DOHH2 (cell line): ENCODE measurements around the gene SLC25A22.

Experiments used
- H3F3A ChIP-seq: fragments of 200-600 bp; sonication (generic), shearing (Covaris generic); 2 replicates; pipeline ENCODE4 v1.6.0; 2016; ENCODE audit warnings: antibody characterized with exemption, mild to moderate bottlenecking; ENCODE audit not compliant: control insufficient read depth, insufficient read depth
- H3K27ac ChIP-seq: fragments of 200-600 bp; sonication (generic); 2 replicates; pipeline ENCODE4 v1.5.1; 2014; ENCODE audit warnings: low read depth, mild to moderate bottlenecking, low read length, moderate library complexity
- H3K27me3 ChIP-seq: fragments of 200-600 bp; sonication (generic); 2 replicates; pipeline ENCODE4 v1.6.1; 2014; ENCODE audit warnings: mild to moderate bottlenecking, low read length, mixed read lengths; ENCODE audit not compliant: control insufficient read depth
- H3K36me3 ChIP-seq: fragments of 200-600 bp; sonication (generic); 2 replicates; pipeline ENCODE4 v1.6.1; 2014; ENCODE audit warnings: mild to moderate bottlenecking, low read length, moderate library complexity, mixed read lengths; ENCODE audit not compliant: control insufficient read depth
- H3K4me1 ChIP-seq: fragments of 200-600 bp; sonication (generic); 2 replicates; pipeline ENCODE4 v1.6.1; 2014; ENCODE audit warnings: mild to moderate bottlenecking, low read length, mixed read lengths; ENCODE audit not compliant: control insufficient read depth
- H3K4me2 ChIP-seq: fragments of 200-600 bp; sonication (generic); 2 replicates; pipeline ENCODE4 v1.6.0; 2014; ENCODE audit warnings: mild to moderate bottlenecking, low read length, moderate library complexity
- H3K4me3 ChIP-seq: fragments of 200-600 bp; sonication (generic); 2 replicates; pipeline ENCODE4 v1.5.1; 2014; ENCODE audit warnings: mild to moderate bottlenecking, low read length, mixed read lengths
- H3K79me2 ChIP-seq: fragments of 200-600 bp; sonication (generic); 2 replicates; pipeline ENCODE4 v1.6.1; 2014; ENCODE audit warnings: mild to moderate bottlenecking, low read length, mixed read lengths; ENCODE audit not compliant: control insufficient read depth
- H3K9me2 ChIP-seq: fragments of 200-600 bp; sonication (generic); replicated peaks from 2 replicates; pipeline ENCODE4 v1.6.1; 2014; ENCODE audit warnings: mild to moderate bottlenecking, low read length, mixed read lengths; ENCODE audit not compliant: control insufficient read depth
- H3K9me3 ChIP-seq: fragments of 200-600 bp; sonication (generic); 2 replicates; pipeline ENCODE4 v1.6.1; 2014; ENCODE audit warnings: antibody characterized with exemption, low read length, mixed read lengths; ENCODE audit not compliant: control insufficient read depth, insufficient read depth
- H4K20me1 ChIP-seq: fragments of 200-600 bp; sonication (generic); 2 replicates; pipeline ENCODE4 v1.6.0; 2014; ENCODE audit warnings: low read depth, mild to moderate bottlenecking, antibody characterized with exemption, low read length, moderate library complexity; ENCODE audit not compliant: control insufficient read depth, insufficient read depth
- CTCF ChIP-seq: fragments of 200-600 bp; sonication (generic); IDR thresholded peaks from one replicate; pipeline ENCODE4 v1.5.1; 2014; ENCODE audit warnings: antibody characterized with exemption, mild to moderate bottlenecking, low read depth, low read length; ENCODE audit not compliant: poor library complexity, severe bottlenecking
- EZH2phosphoT487 ChIP-seq: fragments of 200-600 bp; sonication (generic); IDR thresholded peaks from 2 replicates; pipeline ENCODE4 v1.6.1; 2017; ENCODE audit warnings: borderline replicate concordance, mild to moderate bottlenecking, antibody characterized with exemption, low read length, moderate library complexity, mixed read lengths

SLC25A22 gene

GRCh38 chr11:829176-829846 lies 31.2 kb upstream of the SLC25A22 start:
- peak overlapping the region; percentile 62 for H3K4me2 ChIP-seq
- H3F3A ChIP-seq, result no peaks in the 10 kb centered on the region; the same call in 1 of the 2 replicates
- H3K27me3 ChIP-seq, result peaks cover 71% of the 10 kb centered on the region
- H3K4me1 ChIP-seq, result peaks cover 61% of the 10 kb centered on the region
- H3K4me3 ChIP-seq, result peak overlapping the region; percentile 41
- H4K20me1 ChIP-seq, result no peaks in the 10 kb centered on the region; the same call in 1 of the 2 replicates
- peaks cover 8% of the 10 kb centered on the region for H3K36me3 ChIP-seq
- no peaks in the 10 kb centered on the region for H3K79me2 ChIP-seq
- no peaks in the 10 kb centered on the region for H3K9me2 ChIP-seq
- H3K27ac ChIP-seq, result no peak overlapping the region
- no peaks in the 10 kb centered on the region for H3K9me3 ChIP-seq
- TF ChIP-seq CTCF (no peak), EZH2phosphoT487 (no peak)

GRCh38 chr11:828506-829175 lies 30.6 kb upstream of the SLC25A22 start:
- Histone ChIP-seq H3F3A (no peaks in the 10 kb centered on the region; the same call in 1 of the 2 replicates), H3K9me2 (no peaks in the 10 kb centered on the region), H3K4me2 (no peak overlapping the region), H3K9me3 (no peaks in the 10 kb centered on the region), H3K27me3 (peaks cover 64% of the 10 kb centered on the region), H4K20me1 (no peaks in the 10 kb centered on the region; the same call in 1 of the 2 replicates), H3K27ac (no peak overlapping the region), H3K36me3 (peaks cover 10% of the 10 kb centered on the region), H3K4me1 (peaks cover 61% of the 10 kb centered on the region), H3K79me2 (no peaks in the 10 kb centered on the region), H3K4me3 (no peak overlapping the region)
- TF ChIP-seq EZH2phosphoT487 (no peak), CTCF (no peak)

- H4K20me1 ChIP-seq, result no peaks in the 10 kb centered on the region; the same call in 1 of the 2 replicates
- no peaks in the 10 kb centered on the region; the same call in 1 of the 2 replicates for H3F3A ChIP-seq
- no peaks in the 10 kb centered on the region for H3K9me3 ChIP-seq
- TF ChIP-seq EZH2phosphoT487, result no peak
- no peak for TF ChIP-seq CTCF
- peaks cover 58% of the 10 kb centered on the region for H3K27me3 ChIP-seq
- H3K9me2 ChIP-seq, result no peaks in the 10 kb centered on the region
- peak within 1 kb of the TSS; percentile 75 for H3K4me3 ChIP-seq
- no peak within 1 kb of the TSS for H3K27ac ChIP-seq
- no peaks in the 10 kb centered on the region for H3K79me2 ChIP-seq
- peak within 1 kb of the TSS; percentile 90 for H3K4me2 ChIP-seq
- peaks cover 56% of the 10 kb centered on the region for H3K4me1 ChIP-seq
- H3K36me3 ChIP-seq, result peaks cover 10% of the 10 kb centered on the region
These were observed 29.8 kb upstream of the SLC25A22 start, which contains the start of gene CRACR2B for GRCh38 chr11:827897-828192. CRACR2B (plus strand) TSS chr11:827919; CDS start chr11:828608, 689 bp downstream.
